ENCODE data around the gene NCOA1. TPM values are rescaled to one million over a fixed set of nuclear protein-coding genes. Genes with fewer than 3 reads are reported as not detected.
A peak's percentile ranks its signal among the peaks of the same experiment; 100 is the strongest.
"Not testable (repeated sequence)": the region's sequence is repeated elsewhere in the genome, so short reads cannot be mapped to it uniquely, and the experiment has no call there.

The NCOA1 gene
- total RNA-seq (2014; rRNA removed; shearing (Covaris generic); ENCODE audit: low replicate concordance) = 2.3 and 2.4 TPM in 2 replicates

GRCh38 chr2:24490690-24491541 is at the start of gene NCOA1:
Gene NCOA1, plus strand, starts transcription at chr2:24491254. Its CDS starts 167,424 bp downstream, at chr2:24658678.
- no peaks in the 10 kb centered on the region for H3K9me3 ChIP-seq
- H3K4me3 ChIP-seq = peak within 1 kb of the TSS; percentile 64
- H3K36me3 ChIP-seq = no peaks in the 10 kb centered on the region
- H3K27me3 ChIP-seq = no peaks in the 10 kb centered on the region
- DNase-seq = peak; percentile 89

- no peaks in the 10 kb centered on the region for H3K27me3 ChIP-seq
- no peak for DNase-seq
Observed at GRCh38 chr2:24448797-24449196, 42.3 kb upstream of the NCOA1 start.

GRCh38 chr2:24449344-24449743 is 41.7 kb upstream of the NCOA1 start:
- Histone ChIP-seq H3K27me3 (no peaks in the 10 kb centered on the region), H3K4me3 (no peak overlapping the region), H3K9me3 (peaks cover 6% of the 10 kb centered on the region), H3K36me3 (no peaks in the 10 kb centered on the region)
- no peak for DNase-seq

More at GRCh38 chr2:24448797-24449196, 42.3 kb upstream of the NCOA1 start:
- Histone ChIP-seq H3K9me3 (peaks cover 6% of the 10 kb centered on the region), H3K4me3 (no peak overlapping the region), H3K36me3 (no peaks in the 10 kb centered on the region)

- H3K4me3 ChIP-seq = no peak overlapping the region
- peaks cover 6% of the 10 kb centered on the region for H3K9me3 ChIP-seq
- no peaks in the 10 kb centered on the region for H3K36me3 ChIP-seq
- H3K27me3 ChIP-seq = no peaks in the 10 kb centered on the region
- no peak for DNase-seq
Observed at GRCh38 chr2:24451805-24452501, 39.1 kb upstream of the NCOA1 start.

- H3K27me3 ChIP-seq = no peaks in the 10 kb centered on the region
- H3K4me3 ChIP-seq = no peak overlapping the region
- no peak for DNase-seq
- no peaks in the 10 kb centered on the region for H3K36me3 ChIP-seq
- H3K9me3 ChIP-seq = peaks cover 6% of the 10 kb centered on the region
Observed at GRCh38 chr2:24452502-24452885, 38.6 kb upstream of the NCOA1 start.

- DNase-seq = no peak
- H3K27me3 ChIP-seq = no peaks in the 10 kb centered on the region
- H3K9me3 ChIP-seq = peaks cover 6% of the 10 kb centered on the region
- peak overlapping the region; percentile 33 for H3K4me3 ChIP-seq
- H3K36me3 ChIP-seq = no peaks in the 10 kb centered on the region
Observed at GRCh38 chr2:24453379-24454073, 37.5 kb upstream of the NCOA1 start.

GRCh38 chr2:24454294-24454693 is 36.8 kb upstream of the NCOA1 start:
- H3K36me3 ChIP-seq = no peaks in the 10 kb centered on the region
- H3K4me3 ChIP-seq = peak overlapping the region; percentile 33
- DNase-seq = peak; percentile 31
- no peaks in the 10 kb centered on the region for H3K27me3 ChIP-seq
- 0 out of 2 replicates have a peak, but pooled peaks cover 4% of the 10 kb centered on the region for H3K9me3 ChIP-seq

- H3K27me3 ChIP-seq = no peaks in the 10 kb centered on the region
- no peak overlapping the region for H3K4me3 ChIP-seq
- peak; percentile 87 for DNase-seq
- no peaks in the 10 kb centered on the region for H3K36me3 ChIP-seq
- H3K9me3 ChIP-seq = no peaks in the 10 kb centered on the region
Observed at GRCh38 chr2:24456599-24457556, 34.2 kb upstream of the NCOA1 start.

GRCh38 chr2:24457696-24458386 is 33.2 kb upstream of the NCOA1 start:
- Histone ChIP-seq H3K4me3 (no peak overlapping the region), H3K9me3 (no peaks in the 10 kb centered on the region), H3K36me3 (no peaks in the 10 kb centered on the region), H3K27me3 (no peaks in the 10 kb centered on the region)
- DNase-seq = no peak

GRCh38 chr2:24459224-24460161 is 31.6 kb upstream of the NCOA1 start:
- DNase-seq = no peak
- H3K36me3 ChIP-seq = no peaks in the 10 kb centered on the region
- H3K4me3 ChIP-seq = no peak overlapping the region
- H3K27me3 ChIP-seq = no peaks in the 10 kb centered on the region
- H3K9me3 ChIP-seq = no peaks in the 10 kb centered on the region

- Histone ChIP-seq H3K27me3 (no peaks in the 10 kb centered on the region), H3K36me3 (no peaks in the 10 kb centered on the region), H3K4me3 (no peak overlapping the region), H3K9me3 (no peaks in the 10 kb centered on the region)
- DNase-seq = no peak
Observed at GRCh38 chr2:24461685-24462084, 29.4 kb upstream of the NCOA1 start.

- H3K36me3 ChIP-seq = no peaks in the 10 kb centered on the region
- H3K9me3 ChIP-seq = no peaks in the 10 kb centered on the region
- H3K27me3 ChIP-seq = no peaks in the 10 kb centered on the region
- H3K4me3 ChIP-seq = no peak overlapping the region
- no peak for DNase-seq
Observed at GRCh38 chr2:24463271-24463670, 27.8 kb upstream of the NCOA1 start.

GRCh38 chr2:24466871-24467870 is 23.9 kb upstream of the NCOA1 start:
- Histone ChIP-seq H3K9me3 (no peaks in the 10 kb centered on the region), H3K27me3 (no peaks in the 10 kb centered on the region), H3K36me3 (no peaks in the 10 kb centered on the region), H3K4me3 (no peak overlapping the region)
- no peak for DNase-seq

- not testable (repeated sequence) for H3K4me3 ChIP-seq, H3K9me3 ChIP-seq, DNase-seq, H3K36me3 ChIP-seq, H3K27me3 ChIP-seq
Observed at GRCh38 chr2:24468453-24468852, 22.6 kb upstream of the NCOA1 start.

Measured in MG63 (cell line).